NK-92 treated with Interleukin-12 subunit alpha and Interleukin-12 subunit beta, amount 100 ng/mL, for 24 hours (cell line): Measurements from ENCODE around the gene SMARCA4.
"Not testable (repeated sequence)": the region's sequence is repeated elsewhere in the genome, so short reads cannot be mapped to it uniquely, and the experiment has no call there.

ENCODE experiments used
- DNase-seq: peaks from one replicate; lab custom pipeline; 2025; lab: John Stamatoyannopoulos, UW

Gene SMARCA4

DNA sequence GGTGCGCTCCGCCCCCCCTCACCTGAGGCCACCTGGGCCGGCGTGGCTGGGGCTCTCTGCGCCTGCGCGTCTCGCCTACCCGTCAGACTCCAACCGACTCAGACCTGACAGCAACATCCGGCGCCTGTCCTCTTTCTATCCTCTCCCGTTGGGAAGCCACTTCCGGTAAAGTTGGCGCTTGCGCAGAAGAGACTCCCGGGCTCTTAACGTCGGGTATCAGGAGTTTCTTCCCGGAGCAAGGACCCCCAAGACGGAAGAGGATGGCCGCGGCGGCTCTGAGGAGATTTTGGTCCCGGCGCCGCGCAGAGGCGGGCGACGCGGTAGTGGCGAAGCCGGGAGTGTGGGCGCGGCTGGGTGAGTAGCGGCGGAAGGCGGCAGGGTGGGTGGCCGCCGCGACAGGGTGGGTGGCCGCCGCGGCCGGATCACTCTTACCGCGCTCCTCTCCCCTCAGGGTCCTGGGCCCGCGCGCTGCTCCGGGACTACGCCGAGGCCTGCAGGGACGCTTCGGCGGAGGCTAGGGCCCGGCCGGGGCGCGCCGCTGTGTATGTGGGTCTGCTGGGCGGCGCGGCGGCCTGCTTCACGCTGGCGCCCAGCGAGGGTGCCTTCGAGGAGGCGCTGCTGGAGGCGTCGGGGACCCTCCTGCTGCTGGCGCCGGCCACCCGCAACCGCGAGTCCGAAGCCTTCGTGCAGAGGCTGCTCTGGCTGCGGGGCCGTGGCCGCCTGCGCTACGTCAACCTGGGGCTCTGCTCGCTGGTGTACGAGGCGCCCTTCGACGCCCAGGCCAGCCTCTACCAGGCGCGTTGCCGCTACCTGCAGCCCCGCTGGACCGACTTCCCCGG is 32.0 kb upstream of the SMARCA4 start, which contains the start of the genes TIMM29 and YIPF2:
Gene TIMM29 (plus strand): TSS at position 249 of the 839 bp plus-strand sequence. CDS start 12 bp downstream, at position 261.
Gene YIPF2 (minus strand): TSS at position 77 of the 839 bp plus-strand sequence. CDS start 229 bp downstream, outside the sequence.
- peak; percentile 94 for DNase-seq

DNA sequence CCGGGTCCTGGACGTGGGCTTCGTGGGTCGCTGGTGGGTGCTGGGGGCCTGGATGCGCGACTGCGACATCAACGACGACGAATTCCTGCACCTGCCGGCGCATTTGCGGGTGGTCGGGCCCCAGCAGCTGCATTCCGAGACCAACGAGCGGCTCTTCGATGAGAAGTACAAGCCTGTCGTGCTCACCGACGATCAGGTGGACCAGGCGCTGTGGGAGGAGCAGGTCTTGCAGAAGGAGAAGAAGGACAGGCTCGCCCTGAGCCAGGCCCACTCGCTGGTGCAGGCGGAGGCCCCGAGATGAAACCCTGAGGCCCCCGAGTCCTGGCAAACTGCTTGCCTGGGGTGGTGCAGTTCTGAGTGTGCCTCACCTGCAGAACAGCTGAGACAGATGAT is 31.4 kb upstream of the SMARCA4 start:
- DNase-seq: no peak

DNA sequence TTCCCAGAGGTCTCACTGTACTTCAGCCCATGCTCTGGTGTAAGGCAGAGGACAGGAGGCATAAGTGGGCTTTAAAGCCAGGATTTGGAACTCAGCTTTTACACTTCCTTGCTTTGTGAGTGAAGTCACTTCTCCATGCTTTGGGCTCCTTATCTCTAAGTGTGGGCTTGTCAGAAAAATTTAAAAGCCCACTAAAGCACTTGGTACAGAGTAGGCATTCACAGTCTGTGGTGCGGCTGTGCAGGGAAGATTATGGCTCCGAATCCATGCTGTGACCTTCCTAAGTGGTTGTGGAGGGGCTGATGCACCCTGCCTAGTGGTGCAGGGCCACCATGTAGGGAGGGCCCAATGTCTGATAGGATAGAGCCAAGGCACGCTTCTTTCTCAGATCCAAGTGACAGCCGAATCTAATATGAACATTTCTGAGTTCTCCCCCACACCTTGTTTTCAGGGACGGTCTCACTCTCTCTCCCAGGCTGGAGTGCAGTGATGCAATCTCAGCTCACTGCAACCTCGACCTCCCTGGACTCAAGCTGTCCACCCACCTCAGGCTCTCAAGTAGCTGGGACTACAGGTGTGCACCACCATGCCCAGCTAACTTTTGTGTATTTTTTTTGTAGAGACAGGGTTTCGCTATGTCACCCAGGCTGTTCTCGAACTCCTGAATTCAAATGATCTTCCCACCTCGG is 25.3 kb upstream of the SMARCA4 start:
- DNase-seq: no peak

DNA sequence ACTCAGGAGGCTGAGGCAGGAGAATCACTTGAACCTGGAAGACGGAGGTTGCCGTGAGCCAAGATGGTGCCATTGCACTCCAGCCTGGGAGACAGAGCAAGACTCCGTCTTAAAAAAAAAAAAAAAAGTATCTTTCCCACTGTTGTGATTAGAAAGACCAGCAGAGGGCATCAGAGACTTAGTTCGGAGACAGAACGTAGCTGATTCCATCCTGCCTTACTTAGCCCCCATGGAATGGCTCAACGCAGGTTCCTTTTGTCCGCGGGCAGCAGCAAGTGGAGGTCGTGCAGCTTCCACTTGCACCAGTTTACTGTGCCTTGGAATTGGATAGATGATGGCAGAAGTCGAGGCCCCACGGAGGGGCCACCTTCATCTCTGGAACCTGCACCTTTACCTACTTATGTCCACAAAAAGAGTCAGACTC is 24.2 kb upstream of the SMARCA4 start:
- DNase-seq: no peak

DNA sequence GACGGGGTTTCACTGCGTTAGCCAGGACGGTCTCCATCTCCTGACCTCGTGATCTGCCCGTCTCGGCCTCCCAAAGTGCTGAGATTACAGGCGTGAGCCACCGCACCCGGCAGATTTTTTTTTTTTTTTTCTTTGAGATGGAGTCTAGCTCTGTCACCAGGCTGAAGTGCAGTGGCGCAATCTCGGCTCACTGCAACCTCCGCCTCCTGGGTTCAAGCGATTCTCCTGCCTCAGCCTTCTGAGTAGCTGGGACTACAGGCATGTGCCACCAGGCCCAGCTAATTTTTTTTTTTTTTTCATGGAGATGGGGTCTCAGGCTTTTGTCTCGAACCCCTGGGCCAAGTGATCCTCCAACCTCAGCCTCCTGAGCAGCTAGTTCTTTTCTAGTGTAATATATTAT is 19.2 kb upstream of the SMARCA4 start:
- DNase-seq: not testable (repeated sequence)

DNA sequence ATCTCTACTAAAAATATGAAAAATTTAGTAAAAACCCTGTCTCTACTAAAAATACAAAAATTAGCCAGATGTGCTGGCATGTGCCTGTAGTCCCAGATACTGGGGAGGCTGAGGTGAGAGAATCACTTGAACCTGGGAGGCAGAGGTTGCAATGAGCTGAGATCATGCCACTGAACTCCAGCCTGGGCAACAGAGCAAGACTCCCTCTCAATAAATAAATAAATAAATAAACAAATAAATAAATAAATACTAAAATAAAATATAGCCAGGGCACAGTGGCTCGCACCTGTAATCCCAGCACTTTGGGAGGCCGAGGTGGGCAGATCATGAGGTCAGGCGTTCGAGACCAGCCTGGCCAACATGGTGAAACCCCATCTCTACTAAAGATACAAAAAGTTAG is 17.4 kb upstream of the SMARCA4 start:
- DNase-seq: not testable (repeated sequence)

DNA sequence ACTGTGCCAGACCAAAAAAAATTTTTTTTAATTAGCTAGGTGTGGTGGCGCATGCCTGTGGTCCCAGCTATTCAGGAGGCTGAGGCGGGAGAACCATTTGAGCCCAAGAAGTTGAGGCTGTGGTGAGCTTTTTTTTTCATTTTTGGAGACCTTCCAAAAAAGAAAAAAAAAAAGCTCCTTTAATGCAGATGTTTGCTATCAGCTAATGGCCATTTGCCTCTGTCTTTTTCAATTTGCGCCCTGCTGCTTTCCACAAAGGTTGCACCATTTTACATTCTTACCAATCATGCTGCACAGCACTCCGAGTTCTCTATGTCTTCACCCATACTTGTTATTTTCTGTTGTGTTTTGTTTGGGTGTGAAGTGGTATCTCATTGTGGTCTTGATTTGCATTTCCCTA is 15.6 kb upstream of the SMARCA4 start:
- no peak for DNase-seq

DNA sequence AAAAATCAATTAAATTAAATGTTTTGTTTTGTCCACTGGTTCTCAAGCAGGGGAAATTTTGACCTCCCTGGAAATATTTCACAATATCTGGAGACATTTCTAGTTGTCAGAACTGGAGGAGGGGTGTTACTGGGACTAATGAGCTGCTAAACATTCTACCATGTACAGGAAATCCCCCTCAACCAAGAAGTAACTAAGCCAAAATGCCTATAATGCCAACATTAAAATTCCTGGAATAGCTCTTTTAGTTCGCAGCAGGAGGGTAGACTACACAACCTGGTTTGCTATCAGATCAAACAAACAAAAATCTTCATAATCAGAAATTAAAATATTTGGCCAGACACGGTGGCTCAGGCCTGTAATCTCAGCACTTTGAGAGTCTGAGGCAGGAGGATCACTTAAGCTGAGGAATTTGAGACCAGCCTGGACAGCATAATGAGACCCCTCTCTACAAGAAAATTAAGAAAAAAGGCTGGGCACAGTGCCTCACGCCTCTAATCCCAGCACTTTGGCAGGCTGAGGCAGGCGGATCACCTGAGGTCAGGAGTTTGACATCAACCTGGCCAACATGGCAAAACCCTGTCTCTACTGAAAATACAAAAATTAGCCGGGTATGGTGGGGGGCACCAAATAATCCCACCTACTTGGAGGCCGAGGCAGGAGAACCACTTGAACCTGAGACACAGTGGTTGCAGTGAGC is 13.7 kb upstream of the SMARCA4 start:
- DNase-seq: no peak

DNA sequence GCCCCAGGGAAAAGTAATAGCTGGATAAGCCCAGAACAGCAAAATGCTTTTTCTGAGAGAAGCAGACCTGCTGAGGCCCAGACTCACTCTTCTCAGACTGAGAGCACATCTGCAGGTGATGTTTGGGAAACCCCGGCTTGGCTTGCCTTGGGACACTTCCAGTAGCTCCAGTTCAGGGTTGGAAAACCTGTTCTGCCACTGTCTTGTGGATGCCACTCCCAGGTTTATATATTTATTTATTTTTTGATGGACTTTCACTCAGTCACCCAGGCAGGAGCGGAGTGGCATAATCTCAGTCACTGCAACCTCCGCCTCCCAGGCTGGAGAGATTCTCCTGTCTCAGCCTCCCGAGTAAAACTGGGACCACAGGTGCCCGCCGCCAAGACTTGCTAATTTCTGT is 8.0 kb upstream of the SMARCA4 start:
- DNase-seq: no peak

DNA sequence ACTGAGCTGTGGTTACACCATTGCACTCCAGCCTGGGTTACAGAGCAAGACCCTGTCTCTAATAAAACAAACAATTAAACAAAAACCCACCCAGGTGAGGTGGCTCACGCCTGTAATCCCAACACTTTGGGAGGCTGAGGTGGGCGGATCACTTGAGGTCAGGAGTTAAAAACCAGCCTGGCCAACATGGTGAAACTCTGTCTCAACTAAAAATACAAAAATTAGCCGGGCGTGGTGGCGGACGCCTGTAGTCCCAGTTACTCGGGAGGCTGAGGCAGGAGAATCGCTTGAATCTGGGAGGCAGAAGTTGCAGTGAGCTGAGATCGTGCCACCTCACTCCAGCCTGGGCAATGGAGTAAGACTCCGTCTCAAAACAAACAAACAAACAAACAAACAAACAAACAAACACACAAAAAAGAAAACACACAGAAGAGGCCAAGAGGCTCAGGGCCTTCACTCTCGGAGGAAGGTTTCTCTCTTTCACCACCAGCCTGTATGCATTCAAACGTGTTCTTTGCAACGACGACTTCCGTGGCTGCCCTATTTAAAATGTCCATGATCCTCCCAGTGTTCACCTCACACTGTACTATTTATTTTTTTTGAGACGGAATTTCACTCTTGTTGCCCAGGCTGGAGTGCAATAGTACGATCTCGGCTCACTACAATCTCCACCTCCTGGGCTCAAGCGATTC is 1.4 kb upstream of the SMARCA4 start:
- not testable (repeated sequence) for DNase-seq

DNA sequence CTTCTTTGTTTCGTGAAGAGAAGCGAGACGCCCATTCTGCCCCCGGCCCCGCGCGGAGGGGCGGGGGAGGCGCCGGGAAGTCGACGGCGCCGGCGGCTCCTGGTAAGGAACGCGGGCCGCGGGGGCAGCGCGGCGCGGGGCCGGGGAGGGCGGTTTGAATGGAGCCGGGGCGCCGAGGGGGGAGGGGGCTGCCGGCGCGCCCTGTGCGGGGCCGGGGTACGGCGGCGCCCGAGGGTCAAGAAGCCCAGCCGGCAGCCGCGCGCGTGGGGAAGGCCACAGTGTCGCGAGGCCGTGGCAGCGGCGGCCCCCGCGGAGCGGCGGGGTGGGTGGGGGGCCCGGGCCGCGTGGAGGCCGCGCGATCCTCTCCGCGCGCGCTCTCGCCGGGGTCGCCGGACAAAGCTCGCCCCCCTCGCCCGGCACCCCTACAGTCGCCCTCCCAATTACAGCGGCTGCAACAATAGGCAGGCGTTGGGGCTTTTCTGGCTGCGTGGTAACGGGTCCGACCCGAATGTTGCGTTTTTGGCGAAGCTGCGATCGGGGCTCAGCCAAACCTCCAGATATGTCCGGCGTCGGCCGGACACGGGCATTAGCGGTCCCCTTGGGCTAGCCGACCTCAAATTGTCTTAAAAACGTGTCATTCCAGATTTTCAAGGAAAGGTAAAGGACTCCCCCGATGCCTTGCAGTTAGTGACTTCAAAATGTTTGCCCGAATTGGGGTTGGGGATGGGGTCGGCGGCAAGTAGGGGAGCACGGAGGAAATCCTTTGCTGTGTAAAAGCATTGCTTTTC is 437 bp downstream of the SMARCA4 start:
- DNase-seq: peak; percentile 74

DNA sequence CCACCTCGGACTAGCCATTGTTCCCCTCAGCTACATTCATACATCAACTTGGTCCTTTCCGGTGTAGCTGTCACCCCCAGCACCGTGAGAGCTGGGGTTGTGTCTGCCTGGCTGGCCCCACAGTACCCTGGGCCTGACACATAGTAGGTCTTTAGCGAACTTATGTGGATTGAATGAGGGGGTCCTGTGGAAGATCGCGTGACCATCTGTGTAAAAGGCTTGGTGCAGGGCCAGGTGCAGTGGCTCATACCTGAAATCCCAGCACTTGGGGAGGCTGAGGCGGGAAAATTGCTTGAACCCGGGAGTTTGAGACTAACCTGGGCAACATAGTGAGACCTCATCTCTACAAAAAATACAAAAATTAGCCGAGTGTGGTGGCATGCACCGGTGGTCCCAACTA is 2.0 kb downstream of the SMARCA4 start:
- no peak for DNase-seq

DNA sequence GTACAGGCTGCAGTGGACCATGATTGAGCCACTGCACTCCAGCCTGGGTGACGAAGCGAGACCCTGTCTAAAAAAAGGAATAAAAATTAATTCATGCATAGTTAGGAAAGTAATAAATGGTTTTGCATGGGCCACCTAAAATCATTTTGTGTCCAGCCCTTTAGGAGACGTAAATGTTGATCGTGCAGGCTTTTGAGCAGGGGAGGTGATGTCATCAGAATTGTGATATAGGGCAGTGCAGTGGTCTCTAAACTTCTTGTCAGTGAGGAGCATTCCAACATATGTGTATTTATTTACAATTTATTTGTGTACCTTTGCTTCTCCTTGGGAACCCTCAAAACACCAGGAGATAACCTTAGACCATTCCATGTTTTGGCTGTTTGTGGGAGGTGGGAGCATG is 3.0 kb downstream of the SMARCA4 start:
- no peak for DNase-seq

DNA sequence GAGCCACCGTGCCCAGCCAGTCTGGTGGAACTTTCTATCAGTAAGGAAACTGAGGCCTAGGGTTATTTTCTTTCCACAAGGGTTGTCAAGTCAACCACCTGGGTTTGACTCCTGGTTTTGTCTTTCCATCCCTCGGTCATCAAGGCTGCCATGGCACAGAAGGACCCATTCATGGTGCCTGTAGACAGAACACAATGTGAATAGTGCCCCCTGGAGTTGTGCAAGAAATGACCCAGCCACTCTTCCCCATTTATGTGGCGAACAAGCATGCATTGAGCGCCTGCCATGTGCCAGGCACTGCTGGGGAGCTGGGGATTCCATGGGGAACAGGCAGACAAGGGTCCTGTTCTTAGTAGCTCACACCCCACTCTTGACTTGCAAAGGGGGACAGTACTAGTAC is 4.1 kb downstream of the SMARCA4 start:
- no peak for DNase-seq

DNA sequence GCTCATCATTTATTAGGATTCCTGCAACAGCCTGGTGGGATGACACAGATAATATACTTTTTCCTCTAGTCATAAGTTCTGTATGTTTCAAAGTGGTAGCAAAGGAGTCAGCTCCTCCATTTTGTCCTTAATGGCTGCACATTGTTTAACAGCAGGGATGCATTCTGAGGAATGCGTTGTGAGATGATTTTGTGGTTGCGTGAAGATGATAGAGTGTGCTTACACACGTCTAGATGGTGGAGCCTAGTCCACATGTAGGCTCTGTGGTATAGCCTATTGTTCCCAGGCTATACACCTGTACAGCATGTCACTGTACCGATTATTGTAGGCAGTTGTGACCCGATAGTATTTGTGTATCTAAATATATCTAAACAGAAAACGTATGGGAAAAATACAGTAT is 4.6 kb downstream of the SMARCA4 start:
- no peak for DNase-seq

DNA sequence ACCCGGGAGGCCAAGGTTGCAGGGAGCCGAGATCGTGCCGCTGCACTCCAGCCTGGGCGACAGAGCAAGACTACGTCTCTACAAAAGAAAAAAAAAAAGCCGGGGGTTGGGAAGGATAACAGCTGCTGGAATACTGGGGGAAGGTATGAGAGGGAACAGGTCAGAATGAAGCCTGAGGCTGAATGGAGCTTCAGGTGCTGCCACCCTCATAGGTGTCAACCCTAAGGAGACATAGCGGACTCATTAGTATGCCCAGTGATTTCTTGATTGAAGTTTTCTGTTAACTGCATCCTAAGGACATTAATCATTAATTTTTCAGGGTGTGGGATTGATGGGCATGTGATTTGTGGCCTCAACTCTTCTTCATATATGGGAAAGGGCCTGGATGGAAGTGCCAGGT is 6.0 kb downstream of the SMARCA4 start:
- no peak for DNase-seq

DNA sequence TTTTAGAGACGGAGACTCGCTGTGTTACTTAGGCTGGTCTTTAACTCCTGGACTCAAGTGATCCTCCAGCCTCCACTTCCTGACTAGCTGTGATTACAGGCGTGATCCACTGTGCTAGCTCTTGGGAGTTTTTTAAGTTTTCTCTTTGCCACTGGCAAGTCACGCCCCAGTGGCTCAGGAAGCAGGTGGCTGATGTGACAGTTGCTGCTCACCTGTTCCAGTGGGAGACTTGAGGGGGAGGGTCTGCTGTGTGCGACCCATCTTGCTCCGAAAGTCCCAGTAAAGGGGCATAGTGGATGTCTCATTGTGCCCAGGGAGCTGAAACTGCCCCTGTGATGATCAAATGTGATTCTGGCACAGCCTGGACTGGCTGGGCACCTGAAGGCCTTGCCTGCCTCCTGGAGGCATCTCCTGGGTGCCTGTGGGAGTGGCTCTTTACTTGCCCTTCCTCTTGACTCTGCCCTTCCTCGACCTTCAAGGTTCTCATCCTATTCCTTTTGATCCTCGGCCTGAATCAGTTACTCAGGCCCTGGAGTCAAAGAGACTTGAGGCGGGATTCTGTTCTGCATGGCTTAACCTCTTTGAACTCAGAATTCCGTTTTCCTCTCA is 7.8 kb downstream of the SMARCA4 start:
- DNase-seq: no peak

DNA sequence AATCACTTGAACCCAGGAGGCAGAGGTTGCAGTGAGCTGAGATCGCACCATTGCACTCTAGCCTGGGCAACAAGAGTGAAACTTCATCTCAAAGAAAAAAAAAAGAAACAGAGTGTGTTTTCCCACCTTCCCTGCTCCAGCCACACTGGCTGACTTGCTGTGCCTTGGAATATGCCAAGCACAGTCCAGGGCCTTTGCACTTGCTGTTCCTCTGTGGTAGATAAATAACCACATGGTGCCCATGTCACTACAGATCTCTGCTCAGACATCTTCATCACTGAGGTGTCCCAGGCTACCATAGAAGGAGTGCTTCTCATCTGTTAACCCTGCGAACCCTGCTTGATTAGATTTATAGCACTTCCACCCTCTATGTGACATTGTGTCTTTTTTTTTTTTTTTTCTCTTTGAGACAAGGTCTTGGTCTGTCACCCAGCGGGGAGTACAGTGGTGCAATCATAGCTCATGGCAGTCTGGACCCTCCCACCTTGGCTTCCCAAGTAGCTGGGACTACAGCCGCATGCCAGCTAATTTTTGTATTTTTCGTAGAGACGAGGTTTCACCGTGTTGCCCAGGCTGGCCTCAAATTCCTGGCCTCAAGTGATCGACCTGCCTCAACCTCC is 10.4 kb downstream of the SMARCA4 start:
- DNase-seq: no peak

DNA sequence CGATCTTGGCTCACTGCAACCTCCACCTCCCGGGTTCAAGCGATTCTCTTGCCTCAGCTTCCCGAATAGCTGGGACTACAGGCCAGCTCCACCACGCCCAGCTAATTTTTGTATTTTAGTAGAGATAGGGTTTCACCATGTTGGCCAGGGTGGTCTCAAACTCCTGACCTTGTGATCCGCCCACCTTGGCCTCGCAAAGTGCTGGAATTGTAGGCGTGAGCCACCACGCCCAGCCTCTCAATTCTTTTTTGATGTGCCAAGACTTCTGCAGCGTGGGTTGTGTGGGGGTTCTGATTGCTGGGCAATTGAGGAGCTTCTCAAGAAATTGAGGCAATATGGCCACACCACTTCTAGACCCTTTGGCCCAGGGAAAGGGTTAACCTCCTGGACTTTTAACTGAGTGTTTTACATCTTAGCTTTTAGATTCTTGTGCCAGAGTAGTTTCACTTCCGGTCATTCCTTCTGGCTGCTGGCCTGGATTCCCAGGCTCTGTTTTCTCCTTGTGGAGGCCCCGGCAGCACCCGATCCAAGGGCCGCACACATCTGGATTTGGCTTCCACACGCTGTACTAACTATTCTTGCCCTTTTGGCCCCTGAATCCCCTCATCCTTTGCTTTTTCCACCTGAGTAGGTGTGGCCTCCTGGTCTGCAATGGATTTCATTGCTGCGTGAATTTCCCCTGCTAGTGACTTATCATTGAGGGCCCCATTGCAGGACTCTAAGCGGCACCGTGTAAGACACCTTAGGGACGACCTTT is 14.7 kb downstream of the SMARCA4 start:
- DNase-seq: no peak
